ENCODE results near the gene DTX3L.

- no peak for TF ChIP-seq CTCF (IDR thresholded peaks at IDR 0.05)
- no peak for TF ChIP-seq ZFX (IDR thresholded peaks at IDR 0.05; ENCODE audit: borderline replicate concordance)
Observed at GRCh38 chr3:122568755-122569154, 4.6 kb downstream of the DTX3L start.
